HFF-Myc (cell line): Measurements from ENCODE around the gene VWA3B.
"Not testable (repeated sequence)": the region's sequence is repeated elsewhere in the genome, so short reads cannot be mapped to it uniquely, and the experiment has no call there.

Experiments used
- DNase-seq: peaks from one replicate; pipeline ENCODE4 v3.0.0-alpha.2; 2011; ENCODE audit warnings: low read depth; ENCODE audit errors: extremely low read depth
- H3K4me3 ChIP-seq: replicated peaks from 2 replicates; pipeline ENCODE4 v1.5.1; 2011; ENCODE audit warnings: low read depth, mild to moderate bottlenecking, control low read depth, low read length
- TF ChIP-seq, protein P1 (sequence below): IDR thresholded peaks from 2 replicates; pipeline ENCODE4 v1.5.1; 2012; ENCODE audit warnings: mild to moderate bottlenecking, low read depth, low read length, control low read depth; ENCODE audit errors: missing control alignments

The VWA3B gene

GRCh38 chr2:98099939-98100743 lies 13.2 kb downstream of the VWA3B start:
- TF ChIP-seq, protein P1, sequence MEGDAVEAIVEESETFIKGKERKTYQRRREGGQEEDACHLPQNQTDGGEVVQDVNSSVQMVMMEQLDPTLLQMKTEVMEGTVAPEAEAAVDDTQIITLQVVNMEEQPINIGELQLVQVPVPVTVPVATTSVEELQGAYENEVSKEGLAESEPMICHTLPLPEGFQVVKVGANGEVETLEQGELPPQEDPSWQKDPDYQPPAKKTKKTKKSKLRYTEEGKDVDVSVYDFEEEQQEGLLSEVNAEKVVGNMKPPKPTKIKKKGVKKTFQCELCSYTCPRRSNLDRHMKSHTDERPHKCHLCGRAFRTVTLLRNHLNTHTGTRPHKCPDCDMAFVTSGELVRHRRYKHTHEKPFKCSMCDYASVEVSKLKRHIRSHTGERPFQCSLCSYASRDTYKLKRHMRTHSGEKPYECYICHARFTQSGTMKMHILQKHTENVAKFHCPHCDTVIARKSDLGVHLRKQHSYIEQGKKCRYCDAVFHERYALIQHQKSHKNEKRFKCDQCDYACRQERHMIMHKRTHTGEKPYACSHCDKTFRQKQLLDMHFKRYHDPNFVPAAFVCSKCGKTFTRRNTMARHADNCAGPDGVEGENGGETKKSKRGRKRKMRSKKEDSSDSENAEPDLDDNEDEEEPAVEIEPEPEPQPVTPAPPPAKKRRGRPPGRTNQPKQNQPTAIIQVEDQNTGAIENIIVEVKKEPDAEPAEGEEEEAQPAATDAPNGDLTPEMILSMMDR, result no peak
- no peak overlapping the region for H3K4me3 ChIP-seq
- no peak for DNase-seq

DNA sequence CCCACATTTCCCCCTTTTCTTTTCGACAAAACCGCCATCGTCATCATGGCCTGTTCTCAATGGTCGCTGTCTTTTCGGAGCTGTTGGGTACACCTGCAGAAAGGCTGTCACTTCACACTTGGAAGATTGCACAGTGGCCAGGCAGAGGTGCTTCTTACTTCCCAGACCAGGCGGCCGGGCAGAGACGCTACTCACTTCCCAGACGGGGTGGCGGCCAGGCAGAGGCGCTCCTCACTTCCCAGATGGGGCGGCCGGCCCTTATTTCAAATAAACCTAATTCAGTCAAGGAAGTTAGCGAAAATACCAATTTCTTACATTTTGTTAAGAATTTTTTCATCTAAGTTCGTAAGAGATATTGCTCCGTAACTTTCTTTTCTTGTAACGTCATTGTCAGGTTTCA lies 15.3 kb downstream of the VWA3B start:
- DNase-seq, H3K4me3 ChIP-seq: not testable (repeated sequence)

- H3K4me3 ChIP-seq, result no peak overlapping the region
- DNase-seq, result no peak
- TF ChIP-seq, protein P1, result no peak
Observed at GRCh38 chr2:98102878-98103277, 15.9 kb downstream of the VWA3B start.

DNA sequence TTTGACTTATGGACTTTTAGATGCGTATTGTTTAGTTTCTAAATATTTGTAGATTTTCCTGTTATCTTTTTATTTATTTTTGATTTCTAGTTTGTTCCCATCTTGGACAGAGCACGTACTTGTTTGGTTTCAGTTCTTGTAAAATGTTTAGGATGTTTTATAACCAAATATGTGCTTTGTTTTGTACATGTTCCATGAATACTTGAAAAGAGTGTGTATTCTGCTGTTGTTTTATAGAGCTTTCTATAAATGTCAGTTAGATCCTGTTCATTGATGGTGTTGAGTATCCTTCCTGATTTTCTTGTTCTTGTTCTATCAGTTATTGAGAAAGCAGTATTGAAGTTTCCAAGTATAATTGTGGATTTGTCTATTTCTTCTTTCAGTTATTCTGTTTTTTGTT lies 21.1 kb downstream of the VWA3B start:
- no peak overlapping the region for H3K4me3 ChIP-seq
- DNase-seq, result no peak
- TF ChIP-seq, protein P1, result no peak

- DNase-seq, result no peak
- H3K4me3 ChIP-seq, result no peak overlapping the region
- TF ChIP-seq, protein P1, result no peak
Observed at GRCh38 chr2:98110741-98111140, 23.8 kb downstream of the VWA3B start.

DNA sequence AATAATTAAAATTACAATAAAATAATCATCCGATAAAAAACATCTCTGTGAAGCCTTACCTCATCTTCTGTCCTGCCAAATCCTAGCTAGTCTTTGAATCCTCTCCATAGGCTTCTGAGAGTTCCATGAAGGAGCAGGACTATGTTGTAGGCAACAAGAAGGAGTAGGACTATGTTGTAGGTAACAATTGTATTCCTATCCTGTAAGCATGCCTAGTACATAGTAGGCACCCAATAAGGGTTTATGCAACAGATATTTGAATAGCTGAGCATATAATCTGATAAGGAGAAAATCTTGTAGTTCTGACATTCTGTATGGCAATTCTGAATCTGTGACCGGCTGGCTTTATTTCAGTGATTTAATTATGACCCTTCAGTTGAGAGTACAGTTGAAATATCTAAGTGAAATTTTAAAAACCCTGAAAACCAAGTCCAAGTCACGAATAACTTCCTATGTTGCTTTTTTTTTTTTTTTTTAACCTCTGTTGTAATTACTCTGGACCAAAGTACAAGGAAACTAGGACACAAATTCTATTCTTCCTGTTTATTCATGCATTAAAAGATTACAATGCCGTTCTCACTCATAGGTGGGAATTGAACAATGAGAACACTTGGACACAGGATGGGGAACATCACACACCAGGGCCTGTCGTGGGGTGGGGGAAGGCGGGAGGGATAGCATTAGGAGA lies 27.8 kb downstream of the VWA3B start:
- TF ChIP-seq, protein P1, result no peak
- no peak for DNase-seq
- H3K4me3 ChIP-seq, result no peak overlapping the region

DNA sequence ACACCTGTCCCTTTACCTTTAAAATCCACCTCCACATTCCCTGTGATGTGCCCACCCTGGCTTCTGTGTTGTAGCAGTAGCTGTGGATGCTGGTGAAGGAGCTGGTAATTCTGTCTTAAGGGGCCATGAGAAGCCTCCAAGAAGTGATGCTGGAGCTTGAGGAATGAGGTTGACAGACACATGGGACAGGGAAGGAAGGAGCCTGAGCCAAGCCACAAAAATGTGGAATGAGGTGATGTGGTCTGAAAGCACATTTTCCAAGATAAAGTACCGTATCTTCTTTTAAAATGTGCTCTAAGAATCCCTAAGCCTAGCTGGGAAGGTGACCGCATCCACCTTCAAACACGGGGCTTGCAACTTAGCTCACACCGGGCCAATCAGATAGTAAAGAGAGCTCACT lies 31.2 kb downstream of the VWA3B start:
- no peak for DNase-seq
- H3K4me3 ChIP-seq, result no peak overlapping the region
- TF ChIP-seq, protein P1, result no peak
